CD8-positive, alpha-beta memory T cell (primary cell): ENCODE results near the gene LRRC10. TPM values are rescaled to one million over a fixed set of nuclear protein-coding genes. Genes with fewer than 3 reads are reported as not detected.

Experiments
- CTCF ChIA-PET: fragments of 350-600 bp; sonication (Branson Sonifier 250); formaldehyde crosslinking; loops from one replicate; lab custom pipeline; 2021; ENCODE audit warnings: antibody characterized with exemption; lab: Charles Lee
- POLR2A ChIA-PET: fragments of 350-600 bp; sonication (Branson Sonifier 250); formaldehyde crosslinking; loops from one replicate; lab custom pipeline; 2021; ENCODE audit warnings: antibody characterized with exemption; lab: Charles Lee
- DNase-seq, 5 donors: peaks; one replicate each; pipeline versions ENCODE4 v3.0.0 to v3.0.0-alpha.2; 2020 to 2022; ENCODE audit warnings: mixed read lengths in 1 of 5
- H3K27ac ChIP-seq: one replicate; pipeline ENCODE4 v1.7.0; 2013; ENCODE audit warnings: low read depth, mild to moderate bottlenecking, low read length, moderate library complexity
- H3K27me3 ChIP-seq: 2 replicates; pipeline ENCODE4 v1.7.0; 2013; ENCODE audit warnings: low read length, mild to moderate bottlenecking; ENCODE audit not compliant: insufficient read depth, poor library complexity, severe bottlenecking
- H3K36me3 ChIP-seq: 2 replicates; pipeline ENCODE4 v1.7.0; 2013; ENCODE audit warnings: mild to moderate bottlenecking, low read length, moderate library complexity; ENCODE audit not compliant: insufficient read depth
- H3K4me1 ChIP-seq: 2 replicates; pipeline ENCODE4 v1.7.0; 2013; ENCODE audit warnings: mild to moderate bottlenecking, low read length, moderate library complexity; ENCODE audit not compliant: insufficient read depth
- H3K4me3 ChIP-seq: 2 replicates; pipeline ENCODE4 v1.7.0; 2013; ENCODE audit warnings: mild to moderate bottlenecking, low read length
- H3K9me3 ChIP-seq: 2 replicates; pipeline ENCODE4 v1.7.0; 2013; ENCODE audit warnings: mild to moderate bottlenecking, low read length
- H3K27ac Mint-ChIP-seq, 8 donors: one replicate each; pipeline ENCODE4 v1.8.0; 2020 to 2021; ENCODE audit warnings: mixed read lengths in 8 of 8, mild to moderate bottlenecking in 6 of 8, inconsistent platforms in 3 of 8, moderate library complexity in 3 of 8
- H3K27me3 Mint-ChIP-seq, 2 donors: one replicate each; pipeline ENCODE4 v1.8.0; 2020 to 2021; ENCODE audit warnings: mixed read lengths in 2 of 2, mild to moderate bottlenecking in 1 of 2, moderate library complexity in 1 of 2
- H3K36me3 Mint-ChIP-seq, 3 donors: one replicate each; pipeline ENCODE4 v1.8.0; 2020 to 2021; ENCODE audit warnings: mixed read lengths in 3 of 3, inconsistent platforms in 1 of 3, mild to moderate bottlenecking in 1 of 3
- H3K4me1 Mint-ChIP-seq, 3 donors: one replicate each; pipeline ENCODE4 v1.8.0; 2020 to 2021; ENCODE audit warnings: mixed read lengths in 3 of 3, inconsistent platforms in 1 of 3, mild to moderate bottlenecking in 1 of 3
- H3K4me3 Mint-ChIP-seq, 7 donors: one replicate each; pipeline ENCODE4 v1.8.0; 2020 to 2021; ENCODE audit warnings: mixed read lengths in 7 of 7, mild to moderate bottlenecking in 6 of 7, moderate library complexity in 4 of 7, inconsistent platforms in 2 of 7
- H3K9me3 Mint-ChIP-seq, 5 donors: one replicate each; pipeline ENCODE4 v1.8.0; 2020 to 2022; ENCODE audit warnings: mixed read lengths in 5 of 5, mild to moderate bottlenecking in 3 of 5, moderate library complexity in 2 of 5, inconsistent platforms in 1 of 5
- polyA plus RNA-seq: library from polyadenylated mRNA; unstranded; fragments of 300-500 nt; fragmentation: Illumina TruSeq; gene quantifications from one replicate; pipeline ENCODE4 v1.2.3, GENCODE V29; 2021
- total RNA-seq, 2 experiments: library from RNA; stranded (reverse); gene quantifications; one replicate each; pipeline ENCODE4 v1.2.3, GENCODE V29; 2021

LRRC10 gene
- total and polyA plus RNA-seq, 3 experiments from 2014 or later: not detected

GRCh38 chr12:69649529-69649928 lies 38.8 kb upstream of the LRRC10 start:
- Mint-ChIP-seq H3K9me3 (no peaks in the 10 kb centered on the region), H3K36me3 (peaks cover 0 to 1% (median 0%) of the 10 kb centered on the region in 3 donors), H3K27ac (no peak overlapping the region), H3K4me3 (no peak overlapping the region), H3K27me3 (peaks cover 6 to 33% of the 10 kb centered on the region in 2 donors), H3K4me1 (no peaks in the 10 kb centered on the region)
- DNase-seq: no peak
- CTCF ChIA-PET: interaction anchor here (2.4 kb wide), 1 partner anchor 10 kb away, joined by 6 read pairs; no protein-coding TSS in a partner anchor
- H3K4me3 ChIP-seq: no peak overlapping the region
- H3K36me3 ChIP-seq: no peaks in the 10 kb centered on the region
- H3K9me3 ChIP-seq: no peaks in the 10 kb centered on the region
- no peak overlapping the region for H3K27ac ChIP-seq
- no peaks in the 10 kb centered on the region for H3K4me1 ChIP-seq
- H3K27me3 ChIP-seq: no peaks in the 10 kb centered on the region
- POLR2A ChIA-PET: no interaction called here

GRCh38 chr12:69648476-69648875 lies 37.8 kb upstream of the LRRC10 start:
- peaks cover 6 to 33% of the 10 kb centered on the region in 2 donors for H3K27me3 Mint-ChIP-seq
- CTCF ChIA-PET: interaction anchor here (2.4 kb wide), 1 partner anchor 9 kb away, joined by 6 read pairs; no protein-coding TSS in a partner anchor

GRCh38 chr12:69647178-69647577 lies 36.5 kb upstream of the LRRC10 start:
- Histone ChIP-seq H3K27ac (no peak overlapping the region), H3K4me3 (no peak overlapping the region), H3K9me3 (no peaks in the 10 kb centered on the region), H3K4me1 (no peaks in the 10 kb centered on the region), H3K36me3 (no peaks in the 10 kb centered on the region), H3K27me3 (no peaks in the 10 kb centered on the region)
- ChIA-PET POLR2A (no interaction called here), CTCF (no interaction called here)
- H3K4me1 Mint-ChIP-seq: no peaks in the 10 kb centered on the region
- H3K4me3 Mint-ChIP-seq: no peak overlapping the region
- H3K27ac Mint-ChIP-seq: no peak overlapping the region
- peaks cover 6 to 29% of the 10 kb centered on the region in 2 donors for H3K27me3 Mint-ChIP-seq
- peaks cover 0 to 1% (median 0%) of the 10 kb centered on the region in 3 donors for H3K36me3 Mint-ChIP-seq
- no peaks in the 10 kb centered on the region for H3K9me3 Mint-ChIP-seq
- no peak for DNase-seq

More at GRCh38 chr12:69648476-69648875, 37.8 kb upstream of the LRRC10 start:
- Histone ChIP-seq H3K9me3 (no peaks in the 10 kb centered on the region), H3K4me3 (no peak overlapping the region), H3K36me3 (no peaks in the 10 kb centered on the region), H3K27me3 (no peaks in the 10 kb centered on the region), H3K4me1 (no peaks in the 10 kb centered on the region), H3K27ac (no peak overlapping the region)
- no peak overlapping the region for H3K4me3 Mint-ChIP-seq
- H3K9me3 Mint-ChIP-seq: no peaks in the 10 kb centered on the region
- POLR2A ChIA-PET: no interaction called here
- no peak for DNase-seq
- H3K4me1 Mint-ChIP-seq: no peaks in the 10 kb centered on the region
- no peak overlapping the region for H3K27ac Mint-ChIP-seq
- peaks cover 0 to 1% (median 0%) of the 10 kb centered on the region in 3 donors for H3K36me3 Mint-ChIP-seq

- Histone ChIP-seq H3K27me3 (no peaks in the 10 kb centered on the region), H3K27ac (no peak overlapping the region), H3K4me3 (no peak overlapping the region), H3K4me1 (no peaks in the 10 kb centered on the region), H3K9me3 (no peaks in the 10 kb centered on the region), H3K36me3 (no peaks in the 10 kb centered on the region)
- ChIA-PET CTCF (interaction anchor here (1.0 to 1.3 kb wide), 2 partner anchors 286 to 288 kb away, joined by 3 read pairs; no protein-coding TSS in a partner anchor), POLR2A (no interaction called here)
- peaks cover 3 to 21% of the 10 kb centered on the region in 2 donors for H3K27me3 Mint-ChIP-seq
- H3K9me3 Mint-ChIP-seq: no peaks in the 10 kb centered on the region
- no peaks in the 10 kb centered on the region for H3K36me3 Mint-ChIP-seq
- H3K4me1 Mint-ChIP-seq: no peaks in the 10 kb centered on the region
- H3K4me3 Mint-ChIP-seq: no peak overlapping the region
- DNase-seq: no peak
- H3K27ac Mint-ChIP-seq: no peak overlapping the region
Observed at GRCh38 chr12:69645031-69645430, 34.3 kb upstream of the LRRC10 start.

GRCh38 chr12:69644511-69644910 lies 33.8 kb upstream of the LRRC10 start:
- POLR2A ChIA-PET: no interaction called here
- Histone ChIP-seq H3K27me3 (no peaks in the 10 kb centered on the region), H3K4me1 (no peaks in the 10 kb centered on the region), H3K9me3 (no peaks in the 10 kb centered on the region), H3K36me3 (no peaks in the 10 kb centered on the region), H3K4me3 (no peak overlapping the region), H3K27ac (no peak overlapping the region)
- H3K27me3 Mint-ChIP-seq: peaks cover 2 to 20% of the 10 kb centered on the region in 2 donors
- H3K9me3 Mint-ChIP-seq: no peaks in the 10 kb centered on the region
- no peak overlapping the region for H3K27ac Mint-ChIP-seq
- H3K4me1 Mint-ChIP-seq: no peaks in the 10 kb centered on the region
- CTCF ChIA-PET: interaction anchor here (0.5 to 1.3 kb wide), 2 partner anchors 162 to 287 kb away, joined by 3 to 4 read pairs; no protein-coding TSS in a partner anchor
- DNase-seq: no peak
- H3K36me3 Mint-ChIP-seq: no peaks in the 10 kb centered on the region
- no peak overlapping the region for H3K4me3 Mint-ChIP-seq

- Histone ChIP-seq H3K9me3 (no peaks in the 10 kb centered on the region), H3K36me3 (no peaks in the 10 kb centered on the region), H3K4me3 (no peak overlapping the region), H3K4me1 (no peaks in the 10 kb centered on the region), H3K27me3 (no peaks in the 10 kb centered on the region), H3K27ac (no peak overlapping the region)
- Mint-ChIP-seq H3K27me3 (peaks cover 0 to 5% of the 10 kb centered on the region in 2 donors), H3K4me3 (no peak overlapping the region), H3K27ac (peak overlapping the region in 1 of 8 donors; percentile 47), H3K36me3 (no peaks in the 10 kb centered on the region), H3K4me1 (no peaks in the 10 kb centered on the region), H3K9me3 (no peaks in the 10 kb centered on the region)
- DNase-seq: no peak
- ChIA-PET CTCF (interaction anchor here (4.1 kb wide), 1 partner anchor 284 kb away, joined by 22 read pairs; no protein-coding TSS in a partner anchor), POLR2A (no interaction called here)
Observed at GRCh38 chr12:69642531-69642930, 31.8 kb upstream of the LRRC10 start.

GRCh38 chr12:69641546-69641945 lies 30.8 kb upstream of the LRRC10 start:
- Histone ChIP-seq H3K9me3 (no peaks in the 10 kb centered on the region), H3K4me1 (no peaks in the 10 kb centered on the region), H3K4me3 (no peak overlapping the region), H3K27ac (no peak overlapping the region), H3K36me3 (no peaks in the 10 kb centered on the region), H3K27me3 (no peaks in the 10 kb centered on the region)
- Mint-ChIP-seq H3K27ac (no peak overlapping the region), H3K4me3 (no peak overlapping the region), H3K27me3 (no peaks in the 10 kb centered on the region), H3K4me1 (no peaks in the 10 kb centered on the region), H3K9me3 (no peaks in the 10 kb centered on the region), H3K36me3 (no peaks in the 10 kb centered on the region)
- CTCF ChIA-PET: interaction anchor here (4.1 kb wide), 1 partner anchor 284 kb away, joined by 22 read pairs; no protein-coding TSS in a partner anchor
- POLR2A ChIA-PET: no interaction called here
- DNase-seq: no peak

- Mint-ChIP-seq H3K27ac (no peak overlapping the region), H3K27me3 (no peaks in the 10 kb centered on the region), H3K4me3 (no peak overlapping the region), H3K36me3 (no peaks in the 10 kb centered on the region), H3K9me3 (no peaks in the 10 kb centered on the region), H3K4me1 (no peaks in the 10 kb centered on the region)
- CTCF ChIA-PET: interaction anchor here (0.8 to 4.1 kb wide), 16 partner anchors 8 to 484 kb away, joined by 3 to 22 read pairs (median 4); no protein-coding TSS in a partner anchor
- H3K9me3 ChIP-seq: no peaks in the 10 kb centered on the region
- H3K27ac ChIP-seq: no peak overlapping the region
- H3K4me3 ChIP-seq: no peak overlapping the region
- no peaks in the 10 kb centered on the region for H3K4me1 ChIP-seq
- no peaks in the 10 kb centered on the region for H3K27me3 ChIP-seq
- peak; percentile 30 to 68 (median 38) for DNase-seq
- POLR2A ChIA-PET: no interaction called here
- H3K36me3 ChIP-seq: no peaks in the 10 kb centered on the region
Observed at GRCh38 chr12:69639400-69640016, 28.8 kb upstream of the LRRC10 start.
